Kidney (tissue), 14 donors: ENCODE measurements around the gene FHL3. TPM values are rescaled to one million over a fixed set of nuclear protein-coding genes. Genes with fewer than 3 reads are reported as not detected.

Experiments
- DNase-seq, 5 donors: peaks; one replicate each; pipeline ENCODE4 v3.0.0-alpha.2; 2013 to 2020
- FAIRE-seq: peaks from 2 replicates; lab custom pipeline; 2012; peaks lifted over from hg19 to GRCh38; lab: Jason Lieb, UNC
- H3K27ac ChIP-seq, 2 donors: one replicate each; pipeline ENCODE4 v1.7.0; 2013; ENCODE audit warnings: low read depth in 2 of 2, low read length in 2 of 2, inconsistent platforms in 1 of 2
- H3K27me3 ChIP-seq: one replicate; pipeline ENCODE4 v1.7.1; 2013; ENCODE audit warnings: low read length, inconsistent platforms; ENCODE audit not compliant: control insufficient read depth, insufficient read depth
- H3K36me3 ChIP-seq, 3 donors: one replicate each; pipeline versions ENCODE4 v1.7.0 to v1.7.1; 2013; ENCODE audit warnings: low read length in 3 of 3, control low read depth in 1 of 3, inconsistent platforms in 1 of 3; ENCODE audit not compliant: insufficient read depth in 3 of 3, control insufficient read depth in 2 of 3
- H3K4me1 ChIP-seq, 3 donors: one replicate each; pipeline versions ENCODE4 v1.7.0 to v1.7.1; 2013; ENCODE audit warnings: low read length in 3 of 3, inconsistent platforms in 1 of 3, low read depth in 1 of 3; ENCODE audit not compliant: control insufficient read depth in 2 of 3, insufficient read depth in 2 of 3
- H3K4me3 ChIP-seq, 3 donors: one replicate each; pipeline versions ENCODE4 v1.7.0 to v1.8.1; 2013; ENCODE audit warnings: low read length in 3 of 3, control low read depth in 1 of 3, inconsistent platforms in 1 of 3
- H3K9ac ChIP-seq, 3 donors: one replicate each; pipeline versions ENCODE4 v1.7.0 to v1.7.1; 2013; ENCODE audit warnings: low read length in 3 of 3, control low read depth in 1 of 3, inconsistent platforms in 1 of 3
- H3K9me3 ChIP-seq, 3 donors: one replicate each; pipeline versions ENCODE4 v1.7.0 to v1.7.1; 2013; ENCODE audit warnings: low read length in 3 of 3, control low read depth in 1 of 3, inconsistent platforms in 1 of 3; ENCODE audit not compliant: control insufficient read depth in 2 of 3, insufficient read depth in 1 of 3
- CTCF ChIP-seq: IDR thresholded peaks from 3 replicates; pipeline ENCODE4 v1.5.1; 2012; ENCODE audit warnings: mild to moderate bottlenecking, moderate library complexity, borderline replicate concordance; ENCODE audit not compliant: insufficient read depth; ENCODE audit errors: extremely low read depth
- intact Hi-C: fragments of 100-400 bp; cut with DNase I; formaldehyde crosslinking; loops from one replicate; pipeline ENCODE4 v1.11.1; 2022
- polyA plus RNA-seq: library from polyadenylated mRNA; stranded (reverse); fragments of 350-450 nt; fragmentation: Illumina TruSeq; extraction: RNeasy Lipid Tissue Mini Kit (QIAGEN cat#74804); gene quantifications from one replicate; pipeline ENCODE4 v1.2.3, GENCODE V29; 2014; ENCODE audit warnings: low read depth, low replicate concordance; ENCODE audit not compliant: insufficient read depth
- total RNA-seq: library from RNA; stranded (reverse); fragmentation: NEBNext Ultra II Directional; extraction: Animal tissue kit (Norgen Biotek cat#: 25700); gene quantifications from one replicate; pipeline ENCODE4 v1.2.1, GENCODE V29; 2021
- donor health status: control.
- donor health status: control.
- donor health status: control.
- donor health status: control.
- donor health status: control.
- donor health status: DM: yes; HTN: yes; CAD: no.
- donor health status: Normal renal cell carcinoma (clear cell type).

Gene FHL3
- total and polyA plus RNA-seq, 2 donors from 2014 or later, result 8.2 to 19.6 TPM

- peaks cover 6 to 29% (median 13%) of the 10 kb centered on the region in 3 donors for H3K36me3 ChIP-seq
- FAIRE-seq, result no peak
- no peak for DNase-seq
- no peak overlapping the region for H3K4me3 ChIP-seq
- intact Hi-C loops, result no loop called here
- H3K9me3 ChIP-seq, result no peaks in the 10 kb centered on the region
- H3K4me1 ChIP-seq, result peaks cover 0 to 14% (median 7%) of the 10 kb centered on the region in 3 donors
- no peak for TF ChIP-seq CTCF
- no peak overlapping the region for H3K27ac ChIP-seq
- H3K27me3 ChIP-seq, result no peaks in the 10 kb centered on the region
- H3K9ac ChIP-seq, result peak overlapping the region in 1 of 3 donors; percentile 20
Measured at GRCh38 chr1:38014171-38014570, 8.9 kb upstream of the FHL3 start.

GRCh38 chr1:38013227-38013622 lies 7.9 kb upstream of the FHL3 start:
- H3K4me3 ChIP-seq, result peak overlapping the region; percentile 73 to 95 (median 92)
- H3K9ac ChIP-seq, result peak overlapping the region; percentile 87 to 99 (median 92)
- H3K4me1 ChIP-seq, result peaks cover 0 to 14% (median 7%) of the 10 kb centered on the region in 3 donors
- peak overlapping the region; percentile 90 to 93 for H3K27ac ChIP-seq
- TF ChIP-seq CTCF, result no peak
- no peaks in the 10 kb centered on the region for H3K9me3 ChIP-seq
- peaks cover 3 to 24% (median 8%) of the 10 kb centered on the region in 3 donors for H3K36me3 ChIP-seq
- DNase-seq (no peak), FAIRE-seq (no peak)
- intact Hi-C loops, result no loop called here
- H3K27me3 ChIP-seq, result no peaks in the 10 kb centered on the region

- peak; percentile 97 to 99 (median 98) for DNase-seq
- no peaks in the 10 kb centered on the region for H3K27me3 ChIP-seq
- H3K27ac ChIP-seq, result peak within 1 kb of the TSS; percentile 90 to 93
- H3K4me3 ChIP-seq, result peak within 1 kb of the TSS; percentile 73 to 95 (median 92)
- peak; percentile 96 for FAIRE-seq
- TF ChIP-seq CTCF, result no peak
- peaks cover 3 to 20% (median 8%) of the 10 kb centered on the region in 3 donors for H3K36me3 ChIP-seq
- H3K9me3 ChIP-seq, result no peaks in the 10 kb centered on the region
- intact Hi-C loops, result no loop called here
- H3K4me1 ChIP-seq, result peaks cover 0 to 14% (median 7%) of the 10 kb centered on the region in 3 donors
- H3K9ac ChIP-seq, result peak within 1 kb of the TSS; percentile 87 to 99 (median 92)
Measured at GRCh38 chr1:38012363-38013226, 7.3 kb upstream of the FHL3 start, which contains the start of gene UTP11. Gene UTP11 (plus strand): TSS chr1:38012734. CDS start chr1:38012803, 69 bp downstream.
